Measurements from ENCODE around the gene PCNX2.

- TF ChIP-seq CTCF (IDR thresholded peaks at IDR 0.05) (no peak), ZFX (IDR thresholded peaks at IDR 0.05; ENCODE audit: borderline replicate concordance) (no peak)
These were observed 71.2 kb downstream of the PCNX2 start for GRCh38 chr1:233224311-233224710.

All from 22Rv1 (cell line).